Fibroblast of lung (primary cell): ENCODE measurements around the gene TMEM14B. TPM values are rescaled to one million over a fixed set of nuclear protein-coding genes. Genes with fewer than 3 reads are reported as not detected.

Experiments
- DNase-seq, 2 donors: peaks; one replicate each; pipeline versions ENCODE4 v3.0.0 to v3.0.0-alpha.2; 2010; ENCODE audit warnings: low read depth in 2 of 2
- H2AFZ ChIP-seq: 2 replicates; pipeline ENCODE4 v1.5.1; 2012; ENCODE audit warnings: low read length, control low read depth, inconsistent platforms
- H3K27ac ChIP-seq: 2 replicates; pipeline ENCODE4 v1.5.1; 2011; ENCODE audit warnings: low read length, control low read depth; ENCODE audit not compliant: insufficient read depth
- H3K27me3 ChIP-seq: 2 replicates; pipeline ENCODE4 v1.5.1; 2011; ENCODE audit warnings: mild to moderate bottlenecking, low read length; ENCODE audit not compliant: control insufficient read depth, insufficient read depth
- H3K36me3 ChIP-seq: 2 replicates; pipeline ENCODE4 v1.5.1; 2011; ENCODE audit warnings: low read length; ENCODE audit not compliant: control insufficient read depth, insufficient read depth
- H3K4me1 ChIP-seq: 2 replicates; pipeline ENCODE4 v1.5.1; 2011; ENCODE audit warnings: low read length; ENCODE audit not compliant: control insufficient read depth, insufficient read depth; ENCODE audit errors: extremely low read depth
- H3K4me2 ChIP-seq: 2 replicates; pipeline ENCODE4 v1.5.1; 2011; ENCODE audit warnings: low read length, control low read depth; ENCODE audit not compliant: insufficient read depth; ENCODE audit errors: extremely low read depth
- H3K4me3 ChIP-seq, 4 experiments: fragments of 200-600 bp in 1 of 4; sonication (generic) in 1 of 4; replicated peaks in 1 of 4; 2 replicates each; pipeline ENCODE4 v1.5.1; 2011 to 2016; ENCODE audit warnings: low read length in 4 of 4, low read depth in 3 of 4, mild to moderate bottlenecking in 3 of 4, control low read depth in 2 of 4, inconsistent platforms in 1 of 4, mixed read lengths in 1 of 4; ENCODE audit not compliant: insufficient read depth in 1 of 4; ENCODE audit errors: control extremely low read depth in 1 of 4
- H3K79me2 ChIP-seq: 2 replicates; pipeline ENCODE4 v1.5.1; 2012; ENCODE audit warnings: mild to moderate bottlenecking, low read length, inconsistent platforms; ENCODE audit not compliant: control insufficient read depth, insufficient read depth
- H3K9ac ChIP-seq: 2 replicates; pipeline ENCODE4 v1.5.1; 2011; ENCODE audit warnings: mild to moderate bottlenecking, low read length, control low read depth; ENCODE audit not compliant: insufficient read depth
- H3K9me3 ChIP-seq: 2 replicates; pipeline ENCODE4 v1.5.1; 2012; ENCODE audit warnings: low read depth, low read length; ENCODE audit not compliant: control insufficient read depth, insufficient read depth
- H4K20me1 ChIP-seq: 2 replicates; pipeline ENCODE4 v1.5.1; 2011; ENCODE audit warnings: low read length; ENCODE audit not compliant: control insufficient read depth, insufficient read depth; ENCODE audit errors: extremely low read depth
- EZH2 ChIP-seq: IDR thresholded peaks from 2 replicates; pipeline ENCODE4 v1.5.1; 2012; ENCODE audit warnings: low read length, control low read depth, mild to moderate bottlenecking; ENCODE audit errors: missing control alignments
- polyA plus RNA-seq, 2 donors: library from polyadenylated mRNA; depleted of rRNA in 1 of 2; stranded (reverse) in 1 of 2; unstranded in 1 of 2; fragments of >200 nt; gene quantifications; 2 replicates each; pipeline ENCODE4 v1.2.1, GENCODE V29; 2011 to 2012; ENCODE audit warnings: missing spikeins in 1 of 2
- total RNA-seq: library from RNA; depleted of rRNA; stranded (reverse); fragments of >200 nt; gene quantifications from 2 replicates; pipeline ENCODE4 v1.2.1, GENCODE V29; 2014
- TF ChIP-seq, protein P1 (sequence below), 2 donors: IDR thresholded peaks in 1 of 2; conservative IDR thresholded peaks in 1 of 2; 1 replicate in 1 of 2; 2 replicates in 1 of 2; pipeline ENCODE4 v1.5.1; 2011 to 2012; ENCODE audit warnings: low read length in 2 of 2, control low read depth in 1 of 2, inconsistent platforms in 1 of 2, low read depth in 1 of 2, mild to moderate bottlenecking in 1 of 2

The TMEM14B gene
- total and polyA plus RNA-seq, 2 donors (not counting 1 experiment from before 2014, with no cell fraction given), result 58.3 to 109 TPM

DNA sequence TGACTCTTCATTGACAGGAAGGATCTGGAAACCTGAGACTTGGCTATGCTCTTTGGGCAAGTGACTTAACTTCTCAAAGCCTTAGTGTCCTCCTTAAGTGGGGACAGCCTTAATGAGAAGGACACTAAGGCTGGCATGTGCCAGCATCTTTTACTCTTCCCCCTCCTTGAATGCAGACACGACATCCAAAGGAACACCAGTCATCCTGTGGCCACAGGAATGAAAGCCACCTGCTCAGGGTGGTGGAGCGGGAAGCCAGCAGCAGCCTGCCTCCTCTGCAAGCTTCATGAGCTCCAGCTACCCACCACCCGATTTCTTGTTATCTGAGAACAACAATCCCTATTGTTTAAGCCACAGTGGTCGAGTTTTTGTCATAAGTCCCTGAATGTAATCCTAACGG is 44.5 kb downstream of the TMEM14B start:
- no peak overlapping the region for H2AFZ ChIP-seq
- no peak overlapping the region for H3K4me3 ChIP-seq
- no peaks in the 10 kb centered on the region for H3K4me1 ChIP-seq
- H3K27ac ChIP-seq, result no peak overlapping the region
- DNase-seq, result no peak
- H3K36me3 ChIP-seq, result no peaks in the 10 kb centered on the region
- H3K9ac ChIP-seq, result no peak overlapping the region
- no peaks in the 10 kb centered on the region for H3K9me3 ChIP-seq
- H3K79me2 ChIP-seq, result no peaks in the 10 kb centered on the region
- H4K20me1 ChIP-seq, result no peaks in the 10 kb centered on the region
- H3K27me3 ChIP-seq, result no peaks in the 10 kb centered on the region
- TF ChIP-seq, protein P1, sequence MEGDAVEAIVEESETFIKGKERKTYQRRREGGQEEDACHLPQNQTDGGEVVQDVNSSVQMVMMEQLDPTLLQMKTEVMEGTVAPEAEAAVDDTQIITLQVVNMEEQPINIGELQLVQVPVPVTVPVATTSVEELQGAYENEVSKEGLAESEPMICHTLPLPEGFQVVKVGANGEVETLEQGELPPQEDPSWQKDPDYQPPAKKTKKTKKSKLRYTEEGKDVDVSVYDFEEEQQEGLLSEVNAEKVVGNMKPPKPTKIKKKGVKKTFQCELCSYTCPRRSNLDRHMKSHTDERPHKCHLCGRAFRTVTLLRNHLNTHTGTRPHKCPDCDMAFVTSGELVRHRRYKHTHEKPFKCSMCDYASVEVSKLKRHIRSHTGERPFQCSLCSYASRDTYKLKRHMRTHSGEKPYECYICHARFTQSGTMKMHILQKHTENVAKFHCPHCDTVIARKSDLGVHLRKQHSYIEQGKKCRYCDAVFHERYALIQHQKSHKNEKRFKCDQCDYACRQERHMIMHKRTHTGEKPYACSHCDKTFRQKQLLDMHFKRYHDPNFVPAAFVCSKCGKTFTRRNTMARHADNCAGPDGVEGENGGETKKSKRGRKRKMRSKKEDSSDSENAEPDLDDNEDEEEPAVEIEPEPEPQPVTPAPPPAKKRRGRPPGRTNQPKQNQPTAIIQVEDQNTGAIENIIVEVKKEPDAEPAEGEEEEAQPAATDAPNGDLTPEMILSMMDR (conservative IDR thresholded peaks at IDR 0.05 in 1 of 2, IDR thresholded peaks at IDR 0.05 in 1 of 2; ENCODE audit: low read depth in 1 of 2, low read length in 2 of 2), result no peak
- TF ChIP-seq EZH2, result no peak
- H3K4me2 ChIP-seq, result no peak overlapping the region

DNA sequence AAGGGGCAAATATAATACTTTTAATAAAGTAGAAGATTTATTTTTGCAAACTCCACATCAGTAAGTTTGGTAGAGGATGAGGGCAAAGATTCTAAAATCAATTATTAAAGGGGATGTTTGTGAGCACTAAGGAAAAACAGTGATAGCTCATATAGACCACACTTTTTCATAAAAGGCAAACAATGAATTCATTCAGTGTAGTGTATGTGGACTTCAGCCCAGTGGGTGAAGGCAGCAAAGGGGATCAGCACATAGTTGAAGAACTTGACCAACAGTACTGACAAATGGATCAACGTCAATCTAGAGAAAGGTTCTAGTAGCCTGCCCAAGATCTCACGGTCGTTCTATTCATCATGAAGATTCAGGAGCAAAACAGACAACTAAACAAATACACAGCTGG is 45.4 kb downstream of the TMEM14B start:
- Histone ChIP-seq H3K27ac (no peak overlapping the region), H3K27me3 (no peaks in the 10 kb centered on the region), H3K79me2 (no peaks in the 10 kb centered on the region), H3K9me3 (no peaks in the 10 kb centered on the region), H2AFZ (no peak overlapping the region), H3K4me3 (no peak overlapping the region), H3K9ac (no peak overlapping the region), H3K36me3 (no peaks in the 10 kb centered on the region), H3K4me2 (no peak overlapping the region), H3K4me1 (no peaks in the 10 kb centered on the region), H4K20me1 (no peaks in the 10 kb centered on the region)
- TF ChIP-seq EZH2, result no peak
- TF ChIP-seq, protein P1 (conservative IDR thresholded peaks at IDR 0.05 in 1 of 2, IDR thresholded peaks at IDR 0.05 in 1 of 2; ENCODE audit: low read depth in 1 of 2, low read length in 2 of 2), result no peak
- DNase-seq, result no peak

DNA sequence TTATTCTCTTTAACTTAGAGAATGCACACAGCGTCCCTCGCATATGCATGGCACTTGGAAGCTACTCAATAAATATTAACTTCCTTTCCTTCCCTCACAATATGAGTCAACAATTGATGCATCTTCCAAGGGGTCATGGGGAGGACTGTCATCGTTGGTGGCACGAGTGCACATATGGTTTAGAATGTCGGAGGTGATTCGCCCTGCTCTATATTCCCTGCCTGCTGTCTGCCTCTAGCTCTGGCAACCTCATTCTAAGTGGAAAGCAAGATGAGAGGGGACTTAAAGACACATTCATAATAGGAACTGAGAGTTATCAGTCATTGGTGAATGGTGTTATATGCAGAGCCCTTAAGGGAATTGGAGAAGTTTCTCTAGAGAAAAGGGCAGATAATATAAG is 46.1 kb downstream of the TMEM14B start:
- DNase-seq, result no peak
- Histone ChIP-seq H4K20me1 (no peaks in the 10 kb centered on the region), H3K27me3 (no peaks in the 10 kb centered on the region), H3K9me3 (no peaks in the 10 kb centered on the region), H3K4me3 (no peak overlapping the region), H3K36me3 (no peaks in the 10 kb centered on the region), H2AFZ (no peak overlapping the region), H3K9ac (no peak overlapping the region), H3K4me2 (no peak overlapping the region), H3K27ac (no peak overlapping the region), H3K4me1 (no peaks in the 10 kb centered on the region), H3K79me2 (no peaks in the 10 kb centered on the region)
- TF ChIP-seq, protein P1 (conservative IDR thresholded peaks at IDR 0.05 in 1 of 2, IDR thresholded peaks at IDR 0.05 in 1 of 2; ENCODE audit: low read depth in 1 of 2, low read length in 2 of 2), result no peak
- no peak for TF ChIP-seq EZH2
